Diencephalon (tissue), 1 donor: Measurements from ENCODE around the gene DGKD. TPM values are rescaled to one million over a fixed set of nuclear protein-coding genes. Genes with fewer than 3 reads are reported as not detected.

Source experiments
- small RNA-seq: library from RNA; depleted of rRNA; stranded (forward); fragments of <200 nt; gene quantifications from one replicate; pipeline ENCODE3, GENCODE V24; 2014
- total RNA-seq: library from RNA; depleted of rRNA; stranded (reverse); fragments of >200 nt; gene quantifications from one replicate; pipeline ENCODE4 v1.2.3, GENCODE V29; 2014

DGKD gene, protein sequence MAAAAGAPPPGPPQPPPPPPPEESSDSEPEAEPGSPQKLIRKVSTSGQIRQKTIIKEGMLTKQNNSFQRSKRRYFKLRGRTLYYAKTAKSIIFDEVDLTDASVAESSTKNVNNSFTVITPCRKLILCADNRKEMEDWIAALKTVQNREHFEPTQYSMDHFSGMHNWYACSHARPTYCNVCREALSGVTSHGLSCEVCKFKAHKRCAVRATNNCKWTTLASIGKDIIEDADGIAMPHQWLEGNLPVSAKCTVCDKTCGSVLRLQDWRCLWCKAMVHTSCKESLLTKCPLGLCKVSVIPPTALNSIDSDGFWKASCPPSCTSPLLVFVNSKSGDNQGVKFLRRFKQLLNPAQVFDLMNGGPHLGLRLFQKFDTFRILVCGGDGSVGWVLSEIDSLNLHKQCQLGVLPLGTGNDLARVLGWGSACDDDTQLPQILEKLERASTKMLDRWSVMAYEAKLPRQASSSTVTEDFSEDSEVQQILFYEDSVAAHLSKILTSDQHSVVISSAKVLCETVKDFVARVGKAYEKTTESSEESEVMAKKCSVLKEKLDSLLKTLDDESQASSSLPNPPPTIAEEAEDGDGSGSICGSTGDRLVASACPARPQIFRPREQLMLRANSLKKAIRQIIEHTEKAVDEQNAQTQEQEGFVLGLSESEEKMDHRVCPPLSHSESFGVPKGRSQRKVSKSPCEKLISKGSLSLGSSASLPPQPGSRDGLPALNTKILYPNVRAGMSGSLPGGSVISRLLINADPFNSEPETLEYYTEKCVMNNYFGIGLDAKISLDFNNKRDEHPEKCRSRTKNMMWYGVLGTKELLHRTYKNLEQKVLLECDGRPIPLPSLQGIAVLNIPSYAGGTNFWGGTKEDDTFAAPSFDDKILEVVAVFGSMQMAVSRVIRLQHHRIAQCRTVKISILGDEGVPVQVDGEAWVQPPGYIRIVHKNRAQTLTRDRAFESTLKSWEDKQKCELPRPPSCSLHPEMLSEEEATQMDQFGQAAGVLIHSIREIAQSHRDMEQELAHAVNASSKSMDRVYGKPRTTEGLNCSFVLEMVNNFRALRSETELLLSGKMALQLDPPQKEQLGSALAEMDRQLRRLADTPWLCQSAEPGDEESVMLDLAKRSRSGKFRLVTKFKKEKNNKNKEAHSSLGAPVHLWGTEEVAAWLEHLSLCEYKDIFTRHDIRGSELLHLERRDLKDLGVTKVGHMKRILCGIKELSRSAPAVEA
- 62.5 TPM for total RNA-seq

DNA sequence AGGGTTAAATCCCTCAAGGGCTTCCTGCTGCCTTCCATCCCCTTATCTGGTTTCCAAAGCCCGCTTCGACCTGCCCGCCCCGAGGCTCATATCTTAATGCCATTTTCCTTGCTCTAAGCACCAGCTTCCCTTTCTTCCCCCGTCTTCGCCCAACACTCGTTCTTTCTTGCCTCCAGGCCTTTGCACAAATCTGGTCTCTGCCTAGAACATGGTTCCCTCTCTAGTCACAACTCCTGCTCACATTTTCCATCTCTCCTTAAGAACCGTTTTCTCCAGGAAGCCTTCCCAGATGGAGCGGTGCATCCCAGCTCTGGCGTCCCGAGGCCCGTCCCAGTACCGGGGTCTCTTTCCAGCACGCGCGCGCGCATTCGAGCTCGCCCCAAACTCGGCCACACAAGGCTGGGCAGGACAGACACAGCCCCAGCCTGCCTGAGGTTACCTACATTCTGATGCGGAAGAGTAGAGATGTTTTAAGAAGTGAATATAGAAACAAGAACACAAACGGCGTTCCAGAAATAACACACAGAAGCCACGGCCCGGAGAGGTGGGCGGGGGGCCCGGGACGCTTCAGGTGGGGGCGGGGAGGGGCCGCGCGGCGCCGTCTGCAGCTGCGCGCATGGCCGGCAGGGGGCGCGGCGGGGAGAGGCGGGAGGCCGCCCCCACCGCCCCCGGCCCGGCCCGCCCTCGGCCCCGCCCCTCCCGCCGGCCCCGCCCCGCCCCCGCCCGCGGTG, at the start of gene DGKD:
TSS of gene DGKD (plus strand) at position 726 of the 731 bp plus-strand sequence. CDS start 25 bp downstream, outside the sequence.

DNA sequence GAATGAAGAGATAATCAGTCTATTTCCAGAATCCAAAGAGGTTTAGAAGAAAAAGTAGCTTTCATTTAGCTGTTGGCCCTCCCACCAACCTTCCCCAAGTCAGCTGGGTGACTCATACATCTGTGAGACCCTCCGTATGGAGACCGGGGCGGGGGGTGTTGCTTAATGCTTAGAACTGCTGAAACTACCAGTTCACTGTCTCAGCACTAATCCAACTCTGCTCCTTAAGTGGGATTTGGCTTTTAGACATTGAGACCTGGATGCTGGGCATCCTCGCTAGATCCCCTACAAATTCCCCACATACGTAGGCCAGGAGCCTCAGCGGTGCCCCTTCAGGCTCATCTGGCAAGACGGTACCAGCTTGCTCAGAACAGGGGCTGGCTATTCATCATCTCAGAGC, 46.7 kb upstream of the DGKD start, which contains the start of gene SAG:
TSS of gene SAG (plus strand) at position 252 of the 400 bp plus-strand sequence. CDS start 1,374 bp downstream, outside the sequence.

Small RNAs within 50 kb of the gene (small RNA-seq; reads per million reads assigned to genes)
- not detected for gene RF00019

Other genes with a start within 250 kb of the DGKD start
- gene ATG16L1, start 102.8 kb upstream of the DGKD start, total RNA-seq, result 41.1 TPM
- 1.4 TPM for gene SAG, start 46.7 kb upstream of the DGKD start, total RNA-seq
- gene USP40, start 212.3 kb downstream of the DGKD start, total RNA-seq, result 15.9 TPM